HL-60/S4 treated with phorbol 12-myristate 13-acetate at 8.2 ng/mL for 4 days and 3 days (cell line): ENCODE measurements around the gene MAP3K14.

Experiments
- in situ Hi-C: fragments of 300-500 bp; cut with MboI; formaldehyde crosslinking; loops from 2 replicates; pipeline ENCODE4 v1.15.0; 2022; ENCODE audit warnings: low sequenced_read_pairs

The MAP3K14 gene

DNA sequence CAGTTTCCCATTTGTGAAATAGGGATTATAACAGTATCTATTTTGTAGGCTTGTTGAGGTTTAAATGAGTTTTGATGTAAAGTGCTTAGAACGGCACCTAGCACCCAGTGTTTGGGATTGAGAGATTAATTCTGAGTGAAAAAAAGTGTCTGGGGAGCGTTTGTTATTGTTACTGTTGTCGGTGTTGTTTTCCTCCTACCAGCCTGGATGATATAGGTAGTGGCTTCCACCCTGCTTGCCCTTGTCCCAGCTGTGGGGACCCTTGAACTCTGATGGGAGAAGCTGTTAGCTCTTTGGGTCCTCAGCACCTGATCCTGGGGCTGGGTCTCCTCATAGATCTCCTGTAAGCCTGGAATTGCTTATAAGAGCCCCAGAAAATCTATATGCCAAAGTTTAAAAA is 90.2 kb downstream of the MAP3K14 start:
- in situ Hi-C loops, result no loop called here

DNA sequence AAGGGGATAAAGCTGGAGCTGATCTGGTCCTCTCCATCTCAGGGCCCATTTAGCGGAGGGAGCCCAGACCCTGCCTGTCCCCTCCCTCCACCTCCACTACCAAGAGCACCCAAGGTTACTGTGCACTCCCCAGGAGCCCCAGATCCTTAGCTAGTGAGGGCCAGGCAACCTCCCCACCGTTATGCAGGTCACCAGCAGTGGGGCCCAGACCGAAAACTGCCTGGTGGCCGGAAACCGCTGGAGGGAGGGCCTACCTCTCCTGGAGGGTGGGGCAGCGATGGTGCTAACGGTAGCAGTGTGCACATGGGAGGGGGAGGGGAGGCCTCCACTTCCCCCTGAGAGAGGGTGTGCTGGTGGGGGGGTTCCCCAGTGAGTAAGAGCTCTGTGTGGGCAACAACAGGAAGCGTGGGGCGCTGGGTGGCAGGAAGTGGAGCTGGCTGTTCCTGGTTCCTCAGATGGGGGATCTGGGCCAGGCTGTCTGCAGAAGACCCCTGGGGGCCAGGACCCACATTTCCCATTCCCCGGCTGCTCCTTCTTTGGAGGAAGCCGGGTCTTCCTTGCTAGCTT is 90.8 kb downstream of the MAP3K14 start:
- in situ Hi-C loops, result no loop called here

DNA sequence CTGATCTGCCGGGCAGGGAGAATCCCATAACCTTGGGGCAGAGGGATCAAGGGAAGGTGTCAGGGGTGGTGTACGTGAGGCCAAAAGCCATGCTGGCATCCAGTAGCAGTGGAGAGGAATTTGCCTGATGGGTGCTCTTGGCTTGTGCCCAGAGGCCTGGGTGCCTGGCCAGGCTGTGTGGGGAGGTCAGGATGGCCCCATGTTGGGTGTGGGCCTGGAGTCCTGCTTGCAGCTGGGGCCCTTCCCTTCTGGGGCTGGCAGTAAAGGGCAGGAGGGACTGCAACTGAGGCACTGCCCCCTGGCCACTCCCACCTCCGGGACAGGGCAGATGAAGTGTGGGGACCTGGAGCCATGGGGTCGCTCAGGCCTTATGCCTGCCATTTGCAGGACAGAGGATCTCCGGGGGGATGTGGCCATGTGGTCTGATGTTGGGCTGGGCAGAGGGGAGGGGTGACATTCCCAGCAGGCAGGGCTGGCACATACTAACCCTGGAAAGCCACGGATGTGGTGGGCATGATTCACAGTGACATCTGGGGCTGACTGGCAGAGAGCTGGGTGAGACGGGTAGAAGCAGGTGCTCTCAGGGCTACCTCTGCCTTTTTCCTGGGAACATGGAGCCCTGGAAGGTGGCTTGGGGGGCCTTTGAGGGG is 91.6 kb downstream of the MAP3K14 start:
- in situ Hi-C loops, result no loop called here

DNA sequence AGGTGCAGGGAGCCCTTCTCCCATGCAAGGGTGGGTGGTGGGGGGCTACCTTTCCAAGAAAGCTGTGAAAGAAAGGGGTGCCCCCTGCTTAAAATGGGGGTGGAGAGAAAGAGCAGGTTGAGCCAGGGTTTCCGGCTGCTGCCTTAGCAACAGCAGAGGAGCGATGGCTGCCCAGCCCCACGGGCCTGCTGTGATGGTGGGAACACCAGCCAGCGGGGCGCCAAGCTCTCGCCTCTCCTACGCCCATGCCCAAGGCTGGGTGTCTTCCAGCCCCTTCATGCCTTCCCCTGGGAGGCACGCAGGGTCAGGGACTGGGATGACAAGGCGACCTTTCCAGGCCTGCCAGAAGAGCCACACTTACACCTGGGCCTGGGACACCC is 92.2 kb downstream of the MAP3K14 start:
- in situ Hi-C loops, result no loop called here

DNA sequence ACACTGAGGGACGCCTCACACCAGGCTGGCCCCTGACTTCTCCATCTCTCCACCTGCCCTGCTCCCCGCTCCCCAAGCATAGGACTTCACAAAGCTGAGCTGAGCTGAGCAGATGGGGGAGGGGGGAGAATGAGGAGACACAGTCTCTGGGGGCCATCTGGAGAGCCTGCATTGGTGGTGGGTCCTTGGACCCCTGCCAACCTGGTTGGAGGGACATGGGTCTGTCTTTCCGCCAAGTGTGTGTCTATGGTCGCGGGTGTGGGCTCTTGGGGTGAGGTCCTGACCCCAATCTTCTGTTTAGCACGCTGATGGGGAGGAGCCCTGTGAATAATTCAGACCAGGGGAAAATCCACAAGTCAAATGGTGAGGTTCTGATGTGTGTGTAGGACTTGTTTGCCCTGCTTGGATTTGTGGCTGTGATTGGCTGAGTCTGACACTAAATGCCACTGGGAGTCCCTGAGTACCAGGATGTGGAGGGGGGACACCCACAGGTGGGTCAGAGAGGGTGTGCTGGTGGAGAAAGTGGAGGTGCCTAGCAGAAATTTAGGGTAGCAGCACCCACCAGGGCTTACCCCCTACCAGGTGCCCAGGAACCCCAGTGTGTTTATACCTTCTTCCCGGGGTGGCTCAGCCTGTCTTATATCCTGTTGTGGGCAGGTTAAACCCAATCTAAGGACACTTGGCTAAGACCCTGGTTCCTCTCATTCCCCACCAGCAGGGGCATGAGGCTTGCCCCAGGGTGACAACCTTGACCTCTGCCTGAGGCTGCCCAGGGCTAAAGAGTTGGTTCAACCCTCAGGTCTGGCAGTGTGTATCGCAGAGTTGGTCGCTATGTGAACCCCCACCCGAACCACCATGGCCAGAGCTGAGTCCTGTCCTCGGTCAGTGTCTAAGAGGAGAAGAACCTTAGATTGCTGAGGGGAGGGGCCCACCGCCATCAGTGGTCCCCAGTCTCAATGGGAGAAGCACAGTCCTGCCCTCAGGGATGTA is 93.0 kb downstream of the MAP3K14 start:
- in situ Hi-C loops, result no loop called here

DNA sequence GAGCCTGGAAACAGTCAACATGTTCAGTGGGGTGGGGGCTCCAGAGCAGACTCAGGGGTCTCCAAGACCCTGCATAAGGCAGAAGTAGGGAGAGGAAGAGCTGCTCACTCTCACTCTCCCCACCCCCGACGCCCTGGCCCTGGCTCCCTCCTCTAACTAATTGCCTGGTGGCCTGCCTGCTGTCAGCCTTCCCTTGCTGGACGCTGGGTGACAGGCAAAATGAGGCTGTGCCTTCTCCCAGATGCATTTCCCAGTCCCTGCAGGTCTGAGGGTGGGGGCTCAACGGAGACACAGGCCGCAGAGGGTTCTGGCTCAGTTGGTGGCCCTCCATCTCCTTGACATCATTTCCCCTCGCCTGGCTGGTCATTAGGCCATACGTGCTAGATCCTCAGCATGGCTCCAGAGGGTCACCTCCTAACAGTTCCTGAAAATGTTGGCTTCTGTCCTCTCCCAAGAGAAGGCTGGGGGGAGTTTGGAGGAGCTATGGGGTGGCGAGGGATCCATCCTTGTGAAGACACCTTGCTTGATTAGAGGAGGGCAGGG is 93.8 kb downstream of the MAP3K14 start:
- in situ Hi-C loops, result no loop called here

DNA sequence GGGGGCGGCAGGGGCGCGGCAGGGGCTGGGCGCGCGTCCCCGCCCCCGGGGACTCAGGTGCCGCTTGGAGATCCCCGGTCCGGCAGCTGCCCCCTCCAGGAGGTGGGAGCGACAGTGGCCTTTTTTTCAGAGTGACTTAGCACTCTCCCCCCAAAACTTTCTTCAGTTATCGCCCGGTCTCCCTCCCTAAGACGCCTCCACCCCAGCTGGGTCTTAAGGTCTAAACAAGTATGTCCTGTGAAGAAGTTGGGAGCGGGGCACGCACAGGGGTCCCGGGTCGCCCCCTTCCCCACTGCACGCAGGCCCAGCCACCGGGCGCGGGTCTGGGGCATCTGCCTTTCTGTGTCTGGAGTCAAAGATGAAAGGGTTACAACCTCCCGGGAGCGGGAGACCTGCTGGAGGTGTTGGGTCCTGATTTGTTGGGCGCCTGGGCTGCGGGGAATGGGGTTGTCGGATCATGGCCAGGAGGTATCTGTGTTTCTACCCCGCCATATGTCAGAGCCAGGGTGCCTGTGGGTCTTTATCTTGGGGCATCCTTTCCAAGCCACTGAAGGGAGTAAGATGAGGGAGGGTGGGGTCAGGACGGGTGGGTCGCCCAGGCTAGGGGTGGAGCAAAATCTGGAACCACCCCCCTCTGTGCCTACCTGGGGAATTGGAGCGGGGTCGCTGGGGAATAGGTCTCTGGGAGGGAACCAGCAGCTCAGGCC is 94.4 kb downstream of the MAP3K14 start:
- in situ Hi-C loops, result no loop called here

DNA sequence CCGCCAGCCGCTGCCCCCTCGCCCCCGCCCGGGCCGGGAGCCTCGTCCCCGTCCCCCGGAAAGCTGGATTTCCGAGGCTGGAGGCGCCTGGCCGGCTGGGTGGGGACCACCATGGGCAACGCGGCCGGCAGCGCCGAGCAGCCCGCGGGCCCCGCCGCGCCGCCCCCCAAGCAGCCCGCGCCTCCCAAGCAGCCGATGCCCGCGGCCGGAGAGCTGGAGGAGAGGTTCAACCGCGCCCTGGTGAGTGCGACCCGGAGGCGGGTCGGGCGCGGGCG is 94.9 kb downstream of the MAP3K14 start:
- in situ Hi-C loops, result no loop called here

DNA sequence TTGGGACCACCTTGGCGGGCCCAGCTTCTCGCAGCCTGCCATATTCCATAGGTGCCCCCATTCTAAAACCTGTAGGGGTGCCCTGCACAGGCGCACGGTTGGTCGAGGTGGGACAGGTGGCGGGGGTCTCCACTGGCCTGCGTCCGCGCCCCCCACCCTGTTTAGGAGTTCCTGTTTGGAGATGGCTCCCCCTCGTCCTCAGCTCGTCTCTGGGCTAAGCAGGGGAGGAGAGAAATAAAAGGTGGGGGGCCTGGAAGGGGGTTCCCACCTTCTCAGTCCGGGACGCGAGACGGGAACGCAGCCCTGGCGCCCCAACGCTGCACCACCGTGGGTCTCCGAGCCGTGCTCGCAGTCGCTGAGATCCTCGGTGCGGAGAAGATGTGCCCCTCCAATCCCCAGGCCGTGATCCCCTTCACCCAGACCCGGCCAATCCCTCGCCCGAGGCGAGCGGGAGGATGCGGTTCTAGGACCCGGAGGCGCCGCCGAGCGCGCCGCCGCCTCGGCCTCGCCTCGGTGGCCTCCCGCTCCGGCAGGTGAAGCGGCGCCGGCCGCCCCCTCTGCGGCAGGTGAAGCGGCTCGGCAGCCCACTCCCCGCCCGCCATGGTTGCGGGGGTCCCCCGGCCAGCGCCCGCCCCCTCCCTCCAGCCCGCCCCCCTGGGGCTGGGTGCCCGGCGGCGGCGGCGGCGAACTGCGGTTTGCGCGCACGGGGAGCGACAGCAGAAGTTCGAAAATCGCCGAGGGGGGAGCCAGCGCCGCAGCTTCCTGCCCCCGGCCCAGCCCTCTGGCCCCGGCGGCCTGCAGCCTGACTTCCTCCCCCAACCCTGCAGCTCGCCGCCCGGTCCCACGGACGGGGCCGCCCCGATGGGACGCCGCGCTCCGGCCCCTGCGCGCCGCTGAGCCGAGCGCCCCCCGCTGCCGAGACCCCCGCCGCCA is 95.5 kb downstream of the MAP3K14 start, which contains the start of gene FMNL1:
Gene FMNL1 (plus strand): TSS at position 805 of the 933 bp plus-strand sequence. CDS start 240 bp downstream, outside the sequence.
- in situ Hi-C loops, result no loop called here

DNA sequence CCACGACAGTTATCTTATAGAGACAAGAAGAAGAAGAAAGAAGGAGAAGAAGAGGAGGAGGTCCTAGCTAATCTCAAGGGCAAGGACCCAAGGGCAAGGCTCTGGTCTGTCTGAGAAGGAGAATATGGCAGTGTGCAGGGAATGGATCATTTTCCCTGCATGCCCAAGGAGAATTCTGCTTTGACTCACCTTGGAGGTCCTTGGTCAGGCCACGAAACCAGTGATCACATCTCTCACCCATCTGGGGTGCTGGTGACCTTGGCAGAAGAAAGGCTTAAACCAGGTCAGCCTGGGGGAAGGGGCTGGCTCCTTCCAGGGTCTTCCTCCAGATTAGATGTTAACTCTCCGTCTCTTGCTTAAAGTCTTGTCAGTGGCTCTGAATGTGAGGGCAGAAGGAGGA is 96.7 kb downstream of the MAP3K14 start:
- in situ Hi-C loops, result no loop called here

DNA sequence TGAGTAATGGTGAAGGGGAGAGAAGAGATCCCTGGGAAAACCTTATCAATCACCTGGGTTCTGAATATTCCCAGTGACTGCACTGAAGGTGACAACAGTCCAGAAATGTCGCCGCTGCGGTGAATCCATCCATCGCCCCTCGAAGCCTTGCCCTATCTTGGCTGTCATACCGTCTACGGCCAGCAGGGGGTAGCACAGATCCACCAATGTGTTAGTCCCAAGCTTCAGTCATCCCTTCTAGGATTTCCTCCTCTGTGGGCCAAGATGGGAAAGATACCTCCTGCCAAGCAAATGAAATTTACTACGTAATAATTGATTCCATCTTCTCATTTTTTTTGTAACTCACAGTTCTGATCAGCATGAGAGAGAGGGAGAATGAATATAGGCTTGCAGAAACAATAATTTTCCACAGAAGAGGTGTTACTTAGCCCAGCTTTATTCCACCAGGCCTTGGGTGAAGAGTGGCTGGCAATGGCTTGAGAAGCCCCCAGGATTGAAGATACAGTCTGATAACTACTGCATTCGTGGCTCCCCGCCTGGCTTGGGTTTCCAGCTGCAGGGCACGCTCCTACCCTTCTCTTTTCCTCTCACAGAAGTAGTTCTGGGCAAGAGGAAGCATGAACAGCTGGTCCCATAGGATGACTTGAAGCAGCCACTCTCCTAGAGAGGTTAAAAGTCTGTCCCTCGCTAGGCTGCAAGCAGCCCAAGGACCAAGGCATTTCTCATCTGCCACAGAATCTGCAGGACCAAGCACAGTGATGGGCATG is 97.7 kb downstream of the MAP3K14 start:
- in situ Hi-C loops, result loop anchor here (10.0 kb wide), 1 partner anchor 166 kb away; no protein-coding TSS in a partner anchor
